H1 (cell line): ENCODE results near the gene DNLZ. TPM values are rescaled to one million over a fixed set of nuclear protein-coding genes. Genes with fewer than 3 reads are reported as not detected.

Experiments used
- CHD2 ChIP-seq: IDR thresholded peaks from 2 replicates; pipeline ENCODE4 v1.6.1; 2012; ENCODE audit warnings: low read length, improper control_type of control experiment
- GABPA ChIP-seq: IDR thresholded peaks from 2 replicates; pipeline ENCODE4 v1.6.1; 2011; ENCODE audit warnings: mild to moderate bottlenecking, low read length, moderate library complexity, borderline replicate concordance; ENCODE audit not compliant: insufficient read depth
- KDM1A ChIP-seq: fragments of 200-600, 300-600 bp; sonication (generic); IDR thresholded peaks from 2 replicates; pipeline ENCODE4 v1.7.1; 2016; ENCODE audit warnings: mild to moderate bottlenecking, low read length, borderline replicate concordance
- TCF12 ChIP-seq: IDR thresholded peaks from 2 replicates; pipeline ENCODE4 v1.6.1; 2011; ENCODE audit warnings: low read depth, mild to moderate bottlenecking, low read length
- TEAD4 ChIP-seq: IDR thresholded peaks from 2 replicates; pipeline ENCODE4 v1.6.1; 2012; ENCODE audit warnings: low read depth, low read length, inconsistent platforms, mixed read lengths
- polyA plus RNA-seq, 7 experiments: library from polyadenylated mRNA; depleted of rRNA in 3 of 7; stranded (reverse) in 5 of 7; unstranded in 2 of 7; fragments of >200 nt in 5 of 7; fragments of 200-250 nt in 2 of 7; gene quantifications; 1 replicate in 5 of 7; 2 replicates in 1 of 7; 4 replicates in 1 of 7; pipeline versions ENCODE4 v1.2.1 to v1.2.3, GENCODE V29; 2011 to 2013; ENCODE audit warnings: missing spikeins in 2 of 7, mixed read lengths in 2 of 7
- total RNA-seq: library from RNA; stranded (reverse); fragmentation: NEBNext Ultra II Directional; extraction: Animal tissue kit (Norgen Biotek cat#: 25700); gene quantifications from 2 replicates; pipeline ENCODE4 v1.2.1, GENCODE V29; 2021

Gene DNLZ
- total and polyA plus RNA-seq, 2 of the 8 experiments (the other 6 are each of a cell fraction or from before 2014, with no cell fraction given) = 11.6 to 17.9 TPM

GRCh38 chr9:136334541-136334940 lies 29.0 kb downstream of the DNLZ start (continued):
- TF ChIP-seq CHD2 (no peak), TEAD4 (no peak), KDM1A (no peak), GABPA (no peak), TCF12 (no peak)
